ENCODE results near the gene FILIP1L.

DNA sequence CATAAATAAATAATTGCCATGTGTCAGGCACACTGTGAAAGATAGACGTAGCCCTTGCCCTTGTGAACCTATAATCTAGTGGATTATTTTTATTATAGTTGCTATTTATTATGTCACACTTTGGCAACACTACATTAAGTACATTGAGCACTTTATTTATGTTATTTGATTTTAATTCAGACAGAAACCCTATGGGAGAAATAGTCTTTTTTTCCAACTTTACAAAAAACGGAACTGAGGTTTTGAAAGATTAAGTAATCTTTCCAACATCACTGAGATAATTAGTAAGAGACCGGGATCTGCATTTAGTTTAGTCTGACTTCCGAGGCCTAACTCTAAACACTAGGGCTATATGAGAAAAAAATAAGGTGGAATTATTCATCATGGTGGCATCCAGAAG is 2.8 kb upstream of the FILIP1L start:
- TF ChIP-seq, protein P1, sequence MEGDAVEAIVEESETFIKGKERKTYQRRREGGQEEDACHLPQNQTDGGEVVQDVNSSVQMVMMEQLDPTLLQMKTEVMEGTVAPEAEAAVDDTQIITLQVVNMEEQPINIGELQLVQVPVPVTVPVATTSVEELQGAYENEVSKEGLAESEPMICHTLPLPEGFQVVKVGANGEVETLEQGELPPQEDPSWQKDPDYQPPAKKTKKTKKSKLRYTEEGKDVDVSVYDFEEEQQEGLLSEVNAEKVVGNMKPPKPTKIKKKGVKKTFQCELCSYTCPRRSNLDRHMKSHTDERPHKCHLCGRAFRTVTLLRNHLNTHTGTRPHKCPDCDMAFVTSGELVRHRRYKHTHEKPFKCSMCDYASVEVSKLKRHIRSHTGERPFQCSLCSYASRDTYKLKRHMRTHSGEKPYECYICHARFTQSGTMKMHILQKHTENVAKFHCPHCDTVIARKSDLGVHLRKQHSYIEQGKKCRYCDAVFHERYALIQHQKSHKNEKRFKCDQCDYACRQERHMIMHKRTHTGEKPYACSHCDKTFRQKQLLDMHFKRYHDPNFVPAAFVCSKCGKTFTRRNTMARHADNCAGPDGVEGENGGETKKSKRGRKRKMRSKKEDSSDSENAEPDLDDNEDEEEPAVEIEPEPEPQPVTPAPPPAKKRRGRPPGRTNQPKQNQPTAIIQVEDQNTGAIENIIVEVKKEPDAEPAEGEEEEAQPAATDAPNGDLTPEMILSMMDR (IDR thresholded peaks at IDR 0.05): no peak
- TF ChIP-seq POLR2A (IDR thresholded peaks at IDR 0.05) (no peak), POLR2AphosphoS5 (IDR thresholded peaks at IDR 0.05) (no peak)
